HepG2 (cell line): ENCODE measurements around the gene SLC48A1. TPM values are rescaled to one million over a fixed set of nuclear protein-coding genes. Genes with fewer than 3 reads are reported as not detected.

Experiments
- BRCA1 ChIP-seq: sonication (generic); formaldehyde crosslinking; IDR thresholded peaks from 2 replicates; pipeline ENCODE4 v1.4.0; 2020; ENCODE audit warnings: missing genetic modification reagents
- MIXL1 ChIP-seq: IDR thresholded peaks from 2 replicates; pipeline ENCODE4 v1.6.1; 2016
- NR1H2 ChIP-seq: sonication (generic); formaldehyde crosslinking; IDR thresholded peaks from 2 replicates; pipeline ENCODE4 v1.8.1; 2022; ENCODE audit warnings: low read depth, missing genetic modification reagents, borderline replicate concordance
- ZBTB7B ChIP-seq: sonication (generic); formaldehyde crosslinking; IDR thresholded peaks from 2 replicates; pipeline ENCODE4 v1.4.0; 2020; ENCODE audit warnings: missing genetic modification reagents
- ZNF274 ChIP-seq: sonication (generic); formaldehyde crosslinking; IDR thresholded peaks from 2 replicates; pipeline ENCODE4 v1.5.1; 2020; ENCODE audit warnings: mild to moderate bottlenecking, missing genetic modification reagents
- ZNF816 ChIP-seq: sonication (generic); formaldehyde crosslinking; IDR thresholded peaks from 2 replicates; pipeline ENCODE4 v1.8.0; 2022; ENCODE audit warnings: missing genetic modification reagents, mild to moderate bottlenecking, borderline replicate concordance
- polyA plus RNA-seq, 8 experiments: library from polyadenylated mRNA; depleted of rRNA in 3 of 8; stranded (reverse) in 7 of 8; unstranded in 1 of 8; fragments of >200 nt; fragmentation: Illumina TruSeq in 4 of 8; extraction: Trizol in 4 of 8; gene quantifications; 2 replicates each; pipeline versions ENCODE4 v1.2.1 to v1.2.3, GENCODE V29; 2011 to 2016; ENCODE audit warnings: low read depth in 4 of 8, missing spikeins in 1 of 8, mixed read lengths in 1 of 8; ENCODE audit not compliant: insufficient read depth in 1 of 8
- total RNA-seq, 5 experiments: library from RNA; depleted of rRNA; stranded (reverse); fragments of >200 nt; fragmentation: Illumina TruSeq; extraction: Trizol; gene quantifications; 2 replicates each; pipeline ENCODE4 v1.2.3, GENCODE V29; 2016; ENCODE audit warnings: low read depth in 1 of 5
- TF ChIP-seq, protein P1 (sequence below), 2 experiments: sonication (generic) in 1 of 2; formaldehyde crosslinking in 1 of 2; IDR thresholded peaks; 2 replicates each; pipeline versions ENCODE4 v1.4.0 to v1.6.1; 2016 to 2020; ENCODE audit warnings: borderline replicate concordance in 1 of 2, low read depth in 1 of 2, mild to moderate bottlenecking in 1 of 2, missing genetic modification reagents in 1 of 2
- TF ChIP-seq, protein P2 (sequence below), 2 experiments: sonication (generic) in 1 of 2; formaldehyde crosslinking in 1 of 2; IDR thresholded peaks; 2 replicates each; pipeline versions ENCODE4 v1.6.1 to v1.9.0; 2014 to 2022; ENCODE audit warnings: antibody characterized with exemption in 1 of 2, borderline replicate concordance in 1 of 2, inconsistent platforms in 1 of 2, low read depth in 1 of 2, missing genetic modification reagents in 1 of 2
- TF ChIP-seq, protein P3 (sequence below): sonication (generic); formaldehyde crosslinking; IDR thresholded peaks from 2 replicates; pipeline ENCODE4 v1.5.1; 2020; ENCODE audit warnings: mild to moderate bottlenecking, moderate library complexity, missing genetic modification reagents
- TF ChIP-seq, protein P4 (sequence below): sonication (generic); formaldehyde crosslinking; IDR thresholded peaks from 2 replicates; pipeline ENCODE4 v1.8.1; 2023; ENCODE audit warnings: mild to moderate bottlenecking, moderate library complexity, missing genetic modification reagents

The SLC48A1 gene
- total and polyA plus RNA-seq, 2 of the 13 experiments (the other 11 are each of a cell fraction or from before 2014, with no cell fraction given) = 2.2 to 3.7 TPM

DNA sequence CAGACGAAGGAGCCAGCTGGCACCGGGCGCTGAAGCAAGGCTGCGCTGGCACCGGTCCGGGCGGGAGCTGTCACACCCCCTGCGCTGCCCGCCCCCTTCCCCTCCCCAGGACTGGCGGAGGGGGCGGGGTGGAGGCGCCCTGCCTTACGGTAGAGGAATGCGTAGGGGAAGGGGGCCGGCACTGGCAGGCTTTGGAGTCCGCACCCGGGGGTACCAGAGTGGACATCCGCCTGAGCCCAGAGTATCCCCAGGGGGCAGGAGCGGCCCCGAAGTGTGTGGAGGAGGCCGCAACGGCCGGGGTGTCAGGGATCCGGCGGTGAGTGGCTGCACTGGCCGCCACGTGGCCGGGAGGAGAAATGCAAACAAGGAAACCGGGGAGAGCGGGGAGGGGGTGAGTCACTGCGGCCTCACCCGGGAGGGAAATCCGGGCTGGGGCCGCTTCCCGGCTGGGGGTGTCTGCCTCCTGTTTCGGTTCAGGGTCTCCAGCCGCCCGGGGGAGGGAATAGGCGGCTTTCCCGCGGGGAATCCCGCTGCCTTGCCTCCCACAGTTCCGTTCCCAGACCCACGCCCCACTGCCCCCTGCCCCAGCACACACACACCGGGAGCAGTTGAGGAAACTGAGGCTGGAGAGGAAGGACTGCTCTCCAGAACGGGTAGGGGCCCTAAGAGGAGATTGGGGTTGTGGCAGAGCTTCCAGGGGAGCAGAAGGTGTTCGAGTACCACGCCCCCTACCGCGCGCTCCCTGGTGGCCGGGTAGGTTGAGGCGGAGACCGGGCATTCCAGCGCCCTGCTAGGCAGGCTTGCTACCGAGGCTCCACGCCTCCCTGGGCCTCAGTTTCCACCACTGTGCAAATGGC is 14.0 kb upstream of the SLC48A1 start, which contains the start of gene RAPGEF3 (continued):
- TF ChIP-seq, protein P1, sequence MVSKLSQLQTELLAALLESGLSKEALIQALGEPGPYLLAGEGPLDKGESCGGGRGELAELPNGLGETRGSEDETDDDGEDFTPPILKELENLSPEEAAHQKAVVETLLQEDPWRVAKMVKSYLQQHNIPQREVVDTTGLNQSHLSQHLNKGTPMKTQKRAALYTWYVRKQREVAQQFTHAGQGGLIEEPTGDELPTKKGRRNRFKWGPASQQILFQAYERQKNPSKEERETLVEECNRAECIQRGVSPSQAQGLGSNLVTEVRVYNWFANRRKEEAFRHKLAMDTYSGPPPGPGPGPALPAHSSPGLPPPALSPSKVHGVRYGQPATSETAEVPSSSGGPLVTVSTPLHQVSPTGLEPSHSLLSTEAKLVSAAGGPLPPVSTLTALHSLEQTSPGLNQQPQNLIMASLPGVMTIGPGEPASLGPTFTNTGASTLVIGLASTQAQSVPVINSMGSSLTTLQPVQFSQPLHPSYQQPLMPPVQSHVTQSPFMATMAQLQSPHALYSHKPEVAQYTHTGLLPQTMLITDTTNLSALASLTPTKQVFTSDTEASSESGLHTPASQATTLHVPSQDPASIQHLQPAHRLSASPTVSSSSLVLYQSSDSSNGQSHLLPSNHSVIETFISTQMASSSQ (IDR thresholded peaks at IDR 0.05; ENCODE audit: low read depth) = no peak
- TF ChIP-seq, protein P1 (CRISPR knock-in tag; IDR thresholded peaks at IDR 0.05; ENCODE audit: borderline replicate concordance) = no peak
- TF ChIP-seq, protein P2, sequence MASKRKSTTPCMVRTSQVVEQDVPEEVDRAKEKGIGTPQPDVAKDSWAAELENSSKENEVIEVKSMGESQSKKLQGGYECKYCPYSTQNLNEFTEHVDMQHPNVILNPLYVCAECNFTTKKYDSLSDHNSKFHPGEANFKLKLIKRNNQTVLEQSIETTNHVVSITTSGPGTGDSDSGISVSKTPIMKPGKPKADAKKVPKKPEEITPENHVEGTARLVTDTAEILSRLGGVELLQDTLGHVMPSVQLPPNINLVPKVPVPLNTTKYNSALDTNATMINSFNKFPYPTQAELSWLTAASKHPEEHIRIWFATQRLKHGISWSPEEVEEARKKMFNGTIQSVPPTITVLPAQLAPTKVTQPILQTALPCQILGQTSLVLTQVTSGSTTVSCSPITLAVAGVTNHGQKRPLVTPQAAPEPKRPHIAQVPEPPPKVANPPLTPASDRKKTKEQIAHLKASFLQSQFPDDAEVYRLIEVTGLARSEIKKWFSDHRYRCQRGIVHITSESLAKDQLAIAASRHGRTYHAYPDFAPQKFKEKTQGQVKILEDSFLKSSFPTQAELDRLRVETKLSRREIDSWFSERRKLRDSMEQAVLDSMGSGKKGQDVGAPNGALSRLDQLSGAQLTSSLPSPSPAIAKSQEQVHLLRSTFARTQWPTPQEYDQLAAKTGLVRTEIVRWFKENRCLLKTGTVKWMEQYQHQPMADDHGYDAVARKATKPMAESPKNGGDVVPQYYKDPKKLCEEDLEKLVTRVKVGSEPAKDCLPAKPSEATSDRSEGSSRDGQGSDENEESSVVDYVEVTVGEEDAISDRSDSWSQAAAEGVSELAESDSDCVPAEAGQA (IDR thresholded peaks at IDR 0.05; ENCODE audit: low read depth) = no peak
- TF ChIP-seq, protein P2 (CRISPR knock-in tag; IDR thresholded peaks at IDR 0.05; ENCODE audit: borderline replicate concordance) = no peak
- TF ChIP-seq ZBTB7B (0 out of 2 replicates have a peak, but pooled peaks have one; percentile 11), ZNF816 (CRISPR knock-in tag) (no peak), ZNF274 (CRISPR knock-in tag) (no peak), BRCA1 (no peak), MIXL1 (CRISPR knock-in tag) (no peak), NR1H2 (CRISPR knock-in tag) (no peak)
- TF ChIP-seq, protein P3, sequence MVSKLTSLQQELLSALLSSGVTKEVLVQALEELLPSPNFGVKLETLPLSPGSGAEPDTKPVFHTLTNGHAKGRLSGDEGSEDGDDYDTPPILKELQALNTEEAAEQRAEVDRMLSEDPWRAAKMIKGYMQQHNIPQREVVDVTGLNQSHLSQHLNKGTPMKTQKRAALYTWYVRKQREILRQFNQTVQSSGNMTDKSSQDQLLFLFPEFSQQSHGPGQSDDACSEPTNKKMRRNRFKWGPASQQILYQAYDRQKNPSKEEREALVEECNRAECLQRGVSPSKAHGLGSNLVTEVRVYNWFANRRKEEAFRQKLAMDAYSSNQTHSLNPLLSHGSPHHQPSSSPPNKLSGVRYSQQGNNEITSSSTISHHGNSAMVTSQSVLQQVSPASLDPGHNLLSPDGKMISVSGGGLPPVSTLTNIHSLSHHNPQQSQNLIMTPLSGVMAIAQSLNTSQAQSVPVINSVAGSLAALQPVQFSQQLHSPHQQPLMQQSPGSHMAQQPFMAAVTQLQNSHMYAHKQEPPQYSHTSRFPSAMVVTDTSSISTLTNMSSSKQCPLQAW = 0 out of 2 replicates have a peak, but pooled peaks have one; percentile 8
- TF ChIP-seq, protein P4, sequence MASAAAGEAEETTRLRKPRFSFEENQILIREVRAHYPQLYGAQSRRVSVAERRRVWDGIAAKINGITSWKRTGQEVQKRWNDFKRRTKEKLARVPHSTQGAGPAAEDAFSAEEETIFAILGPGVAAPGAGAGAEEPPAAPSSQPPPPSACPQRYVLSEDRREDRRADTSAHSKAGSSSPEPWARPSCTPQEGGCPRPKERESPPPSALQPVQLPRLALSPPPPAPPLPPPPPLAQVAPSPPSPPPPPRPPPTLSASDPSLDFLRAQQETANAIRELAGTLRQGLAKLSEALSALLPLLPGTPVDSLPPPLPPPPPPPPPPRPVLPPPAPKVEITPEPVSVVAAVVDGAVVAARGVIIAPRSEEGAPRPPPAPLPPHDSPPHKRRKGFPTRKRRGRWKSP = no peak
